ENCODE results near the gene ZNF616. TPM values are rescaled to one million over a fixed set of nuclear protein-coding genes. Genes with fewer than 3 reads are reported as not detected.

ZNF616 gene
- total and polyA plus RNA-seq, 2 of the 8 experiments (the other 6 are each of a cell fraction or from before 2014, with no cell fraction given): 5.7 to 40.5 TPM

DNA sequence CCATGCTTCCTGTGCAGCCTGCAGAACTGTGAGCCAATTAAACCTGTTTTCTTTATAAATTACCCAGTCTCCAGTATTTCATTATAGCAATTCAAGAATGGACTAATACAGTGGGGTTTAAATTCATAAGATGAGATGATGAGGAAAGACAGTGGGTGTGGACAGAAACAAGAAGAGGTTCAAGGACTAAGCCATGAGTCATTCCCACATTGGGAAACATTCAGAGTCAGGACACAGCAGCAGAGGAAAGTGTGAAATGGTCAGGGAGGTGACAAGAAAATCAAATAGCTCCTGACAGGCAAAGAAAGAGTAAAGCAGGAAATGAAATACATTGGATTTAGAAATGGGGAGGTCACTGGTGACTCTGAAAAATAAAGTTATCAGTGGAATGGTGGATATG lies 53.3 kb downstream of the ZNF616 start:
- Histone ChIP-seq H3K4me2 (ENCODE audit: insufficient read depth in 1 of 2, low read depth in 2 of 2, low read length in 2 of 2) (no peak overlapping the region), H2BK20ac (ENCODE audit: low read length) (no peak overlapping the region), H3K27me3 (replicated peaks in 1 of 4; ENCODE audit: control insufficient read depth in 3 of 4, extremely low read depth in 1 of 4, insufficient read depth in 3 of 4, low read length in 3 of 4) (no peaks in the 10 kb centered on the region), H2BK5ac (ENCODE audit: low read depth, low read length) (no peak overlapping the region), H3K9me3 (ENCODE audit: insufficient read depth in 2 of 2, low read depth in 1 of 2, low read length in 1 of 2) (peaks cover 3 to 8% of the 10 kb centered on the region in 2 experiments; a peak in 2 of 4 replicates), H3K36me3 (ENCODE audit: control insufficient read depth in 2 of 4, insufficient read depth in 4 of 4, low read length in 3 of 4) (peaks cover 0 to 33% (median 17%) of the 10 kb centered on the region in 4 experiments; a peak in 5 of 8 replicates), H4K20me1 (replicated peaks in 1 of 2; ENCODE audit: control insufficient read depth in 1 of 2, insufficient read depth in 2 of 2, low read length in 2 of 2) (no peaks in the 10 kb centered on the region), H4K8ac (ENCODE audit: extremely low read depth, insufficient read depth, low read length) (no peak overlapping the region), H3K23me2 (ENCODE audit: low read depth, low read length) (no peaks in the 10 kb centered on the region), H2BK15ac (ENCODE audit: low read length) (no peak overlapping the region), H2AK5ac (ENCODE audit: low read depth, low read length) (no peak overlapping the region), H2BK120ac (replicated peaks; ENCODE audit: low read depth, low read length) (no peak overlapping the region), H3K56ac (replicated peaks; ENCODE audit: insufficient read length, low read depth, low read length) (no peak overlapping the region), H3K23ac (ENCODE audit: insufficient read length) (no peak overlapping the region), H3K18ac (ENCODE audit: extremely low read depth, low read length) (no peak overlapping the region), H3K14ac (ENCODE audit: insufficient read length) (no peak overlapping the region), H4K91ac (replicated peaks; ENCODE audit: insufficient read length, low read length) (no peak overlapping the region), H3K4me3 (ENCODE audit: extremely low read depth in 1 of 4, insufficient read depth in 2 of 4, low read depth in 3 of 4, low read length in 4 of 4) (no peak overlapping the region), H4K5ac (ENCODE audit: insufficient read length, low read depth, low read length) (no peak overlapping the region), H3K9ac (replicated peaks in 1 of 4; ENCODE audit: extremely low read depth in 1 of 4, low read depth in 3 of 4, low read length in 3 of 4) (no peak overlapping the region), H3K4ac (replicated peaks; ENCODE audit: insufficient read length, low read depth, low read length) (no peak overlapping the region), H2BK12ac (ENCODE audit: low read depth, low read length) (no peak overlapping the region), H3K4me1 (replicated peaks in 1 of 4; ENCODE audit: control insufficient read depth in 3 of 4, insufficient read depth in 4 of 4, low read length in 3 of 4) (no peaks in the 10 kb centered on the region), H3K79me1 (ENCODE audit: low read depth, low read length) (no peaks in the 10 kb centered on the region), H3K79me2 (ENCODE audit: control insufficient read depth in 1 of 2, insufficient read depth in 2 of 2, low read length in 2 of 2) (peaks cover 0 to 10% of the 10 kb centered on the region in 2 experiments; a peak in 2 of 4 replicates), H2AFZ (ENCODE audit: low read length) (no peak overlapping the region), H3K27ac (ENCODE audit: low read depth, low read length) (no peak overlapping the region)
- FAIRE-seq (no peak), DNase-seq (ENCODE audit: low read depth in 1 of 2, low spot score in 2 of 2) (no peak)
- ChIA-PET POLR2A (ENCODE audit: partially characterized antibody) (no interaction called here), CTCF (ENCODE audit: partially characterized antibody) (no interaction called here)
- TF ChIP-seq TAF1 (IDR thresholded peaks at IDR 0.05; ENCODE audit: low read depth, low read length) (no peak), BCL11A (IDR thresholded peaks at IDR 0.05; ENCODE audit: low read depth in 2 of 2, low read length in 2 of 2) (no peak), SIN3A (conservative IDR thresholded peaks at IDR 0.05 in 1 of 2, IDR thresholded peaks at IDR 0.05 in 1 of 2; ENCODE audit: low read depth in 1 of 2, low read length in 2 of 2) (no peak)

All from H1 (cell line).